Lower lobe of right lung (tissue), 2 donors: ENCODE measurements around the gene CIAO2B. TPM values are rescaled to one million over a fixed set of nuclear protein-coding genes. Genes with fewer than 3 reads are reported as not detected.

Experiments used
- ATAC-seq, 2 donors: fragments of 200-7000 bp; cut with Tn5 transposase; one replicate each; pipeline ENCODE4 v1.9.1; 2020 to 2022; ENCODE audit warnings: mild to moderate bottlenecking in 2 of 2, moderate library complexity in 2 of 2
- DNase-seq: peaks from one replicate; pipeline ENCODE4 v3.0.0-alpha.2; 2020
- H3K27ac ChIP-seq: fragments of 200-600 bp; one replicate; pipeline ENCODE4 v1.8.0; 2022
- H3K27me3 ChIP-seq: fragments of 200-600 bp; one replicate; pipeline ENCODE4 v1.8.0; 2022; ENCODE audit warnings: low read depth
- H3K36me3 ChIP-seq: fragments of 200-600 bp; one replicate; pipeline ENCODE4 v1.8.0; 2022; ENCODE audit warnings: mild to moderate bottlenecking
- H3K4me1 ChIP-seq: fragments of 200-600 bp; one replicate; pipeline ENCODE4 v1.8.0; 2022
- H3K4me3 ChIP-seq: fragments of 200-600 bp; one replicate; pipeline ENCODE4 v1.8.0; 2022; ENCODE audit warnings: mild to moderate bottlenecking
- H3K9me3 ChIP-seq: fragments of 200-600 bp; one replicate; pipeline ENCODE4 v1.8.0; 2022
- CTCF ChIP-seq: fragments of 200-600 bp; IDR thresholded peaks from one replicate; pipeline ENCODE4 v1.8.0; 2022; ENCODE audit warnings: antibody characterized with exemption, mild to moderate bottlenecking
- intact Hi-C: fragments of 100-400 bp; cut with DNase I; formaldehyde crosslinking; loops from one replicate; pipeline ENCODE4 v1.11.0; 2022
- total RNA-seq: library from RNA; stranded (reverse); fragmentation: NEBNext Ultra II Directional; extraction: Animal tissue kit (Norgen Biotek cat#: 25700); gene quantifications from one replicate; pipeline ENCODE4 v1.2.1, GENCODE V29; 2021
- donor health status: DM: no; HTN: yes; CAD: no; lungs with severe emphysema.

The CIAO2B gene
- total RNA-seq, 1 donor from 2014 or later: 76.8 TPM

GRCh38 chr16:66952430-66953110, 18.4 kb upstream of the CIAO2B start:
- TF ChIP-seq CTCF: no peak
- intact Hi-C loops: no loop called here
- H3K36me3 ChIP-seq: no peaks in the 10 kb centered on the region
- ATAC-seq (no peak), DNase-seq (no peak)
- H3K4me3 ChIP-seq: no peak overlapping the region
- no peaks in the 10 kb centered on the region for H3K9me3 ChIP-seq
- H3K27ac ChIP-seq: no peak overlapping the region
- peaks cover 12% of the 10 kb centered on the region for H3K4me1 ChIP-seq
- H3K27me3 ChIP-seq: peaks cover 18% of the 10 kb centered on the region

- peaks cover 18% of the 10 kb centered on the region for H3K27me3 ChIP-seq
- H3K9me3 ChIP-seq: no peaks in the 10 kb centered on the region
- no peak overlapping the region for H3K4me3 ChIP-seq
- H3K36me3 ChIP-seq: no peaks in the 10 kb centered on the region
- TF ChIP-seq CTCF: no peak
- intact Hi-C loops: no loop called here
- ATAC-seq (no peak), DNase-seq (no peak)
- no peak overlapping the region for H3K27ac ChIP-seq
- peaks cover 12% of the 10 kb centered on the region for H3K4me1 ChIP-seq
These were observed 17.0 kb upstream of the CIAO2B start for GRCh38 chr16:66950971-66951790.

- Histone ChIP-seq H3K9me3 (no peaks in the 10 kb centered on the region), H3K4me3 (no peak overlapping the region), H3K27me3 (peaks cover 18% of the 10 kb centered on the region), H3K36me3 (no peaks in the 10 kb centered on the region), H3K27ac (no peak overlapping the region), H3K4me1 (peaks cover 12% of the 10 kb centered on the region)
- no peak for TF ChIP-seq CTCF
- intact Hi-C loops: no loop called here
- DNase-seq (no peak), ATAC-seq (no peak)
These were observed 16.2 kb upstream of the CIAO2B start for GRCh38 chr16:66950437-66950836.

- no peak for TF ChIP-seq CTCF
- Histone ChIP-seq H3K36me3 (peaks cover under 1% of the 10 kb centered on the region), H3K9me3 (no peaks in the 10 kb centered on the region), H3K4me1 (peaks cover 12% of the 10 kb centered on the region), H3K4me3 (no peak overlapping the region), H3K27me3 (peaks cover 18% of the 10 kb centered on the region), H3K27ac (no peak overlapping the region)
- no peak for ATAC-seq
- intact Hi-C loops: no loop called here
- DNase-seq: no peak
These were observed 15.3 kb upstream of the CIAO2B start for GRCh38 chr16:66949472-66949871.

GRCh38 chr16:66948837-66949225, 14.6 kb upstream of the CIAO2B start:
- no peaks in the 10 kb centered on the region for H3K9me3 ChIP-seq
- peaks cover 18% of the 10 kb centered on the region for H3K27me3 ChIP-seq
- TF ChIP-seq CTCF: no peak
- H3K36me3 ChIP-seq: peaks cover 7% of the 10 kb centered on the region
- ATAC-seq: peak in 1 of 2 donors; percentile 12
- H3K27ac ChIP-seq: no peak overlapping the region
- DNase-seq: no peak
- intact Hi-C loops: no loop called here
- peak overlapping the region; percentile 59 for H3K4me3 ChIP-seq
- peaks cover 12% of the 10 kb centered on the region for H3K4me1 ChIP-seq
